CD4-positive, alpha-beta T cell treated with Interleukin-6 for 4 hours (primary cell): ENCODE data around the gene UBE2I.

ENCODE experiments used
- DNase-seq: peaks from one replicate; pipeline ENCODE4 v3.0.0-alpha.2; 2020; ENCODE audit warnings: mixed read lengths

Gene UBE2I

GRCh38 chr16:1344499-1344898 is 35.1 kb downstream of the UBE2I start:
- DNase-seq = no peak

- no peak for DNase-seq
Measured at GRCh38 chr16:1345087-1345486, 35.7 kb downstream of the UBE2I start.

- no peak for DNase-seq
Measured at GRCh38 chr16:1345651-1346421, 36.4 kb downstream of the UBE2I start.

- DNase-seq = no peak
Measured at GRCh38 chr16:1346422-1347285, 37.2 kb downstream of the UBE2I start.

- no peak for DNase-seq
Measured at GRCh38 chr16:1347286-1347855, 37.9 kb downstream of the UBE2I start.

GRCh38 chr16:1347962-1348361 is 38.5 kb downstream of the UBE2I start:
- no peak for DNase-seq

GRCh38 chr16:1348441-1348840 is 39.0 kb downstream of the UBE2I start:
- no peak for DNase-seq

- DNase-seq = no peak
Measured at GRCh38 chr16:1348926-1349325, 39.5 kb downstream of the UBE2I start.

GRCh38 chr16:1349351-1349750 is 39.9 kb downstream of the UBE2I start:
- no peak for DNase-seq

- DNase-seq = no peak
Measured at GRCh38 chr16:1349951-1350350, 40.5 kb downstream of the UBE2I start.

- no peak for DNase-seq
Measured at GRCh38 chr16:1350691-1351090, 41.3 kb downstream of the UBE2I start.

- DNase-seq = no peak
Measured at GRCh38 chr16:1351215-1351581, 41.8 kb downstream of the UBE2I start.

GRCh38 chr16:1351582-1352362 is 42.3 kb downstream of the UBE2I start, which contains the start of the genes GNPTG and TSR3:
GNPTG (plus strand) TSS chr16:1351931; CDS start chr16:1351966, 35 bp downstream.
TSR3 (minus strand) TSS chr16:1351878; CDS start chr16:1351804, 74 bp downstream.
- peak; percentile 86 for DNase-seq

- DNase-seq = no peak
Measured at GRCh38 chr16:1354815-1355540, 45.5 kb downstream of the UBE2I start.

- DNase-seq = no peak
Measured at GRCh38 chr16:1355591-1355990, 46.2 kb downstream of the UBE2I start.

- DNase-seq = no peak
Measured at GRCh38 chr16:1356061-1356900, 46.8 kb downstream of the UBE2I start.

GRCh38 chr16:1357906-1358566 is 48.6 kb downstream of the UBE2I start:
- no peak for DNase-seq

- DNase-seq = no peak
Measured at GRCh38 chr16:1361685-1362360, 52.4 kb downstream of the UBE2I start.

- DNase-seq = no peak
Measured at GRCh38 chr16:1362807-1363206, 53.4 kb downstream of the UBE2I start.

GRCh38 chr16:1363501-1364041 is 54.1 kb downstream of the UBE2I start:
- DNase-seq = peak; percentile 73
